Natural killer cell (primary cell): ENCODE measurements around the gene CSNK1A1. TPM values are rescaled to one million over a fixed set of nuclear protein-coding genes. Genes with fewer than 3 reads are reported as not detected.

Source experiments
- ATAC-seq, 3 donors: fragments of 150-1000 bp in 2 of 3; fragments of 200-7000 bp in 1 of 3; cut with Tn5 transposase; 1 replicate in 1 of 3; 2 replicates in 2 of 3; pipeline ENCODE4 v1.10.0; 2021; ENCODE audit warnings: mild to moderate bottlenecking in 2 of 3, moderate library complexity in 2 of 3
- DNase-seq, 2 donors: peaks; one replicate each; pipeline versions ENCODE4 v3.0.0 to v3.0.0-alpha.2; 2013 to 2021; ENCODE audit warnings: mixed read lengths in 1 of 2
- H3K27ac ChIP-seq: one replicate; pipeline ENCODE4 v1.5.1; 2013; ENCODE audit warnings: mild to moderate bottlenecking, low read length
- H3K27me3 ChIP-seq: one replicate; pipeline ENCODE4 v1.6.1; 2013; ENCODE audit warnings: low read length; ENCODE audit not compliant: control insufficient read depth, insufficient read depth
- H3K36me3 ChIP-seq: one replicate; pipeline ENCODE4 v1.6.1; 2013; ENCODE audit warnings: low read length; ENCODE audit not compliant: control insufficient read depth, insufficient read depth
- H3K4me1 ChIP-seq: one replicate; pipeline ENCODE4 v1.6.1; 2013; ENCODE audit warnings: low read length; ENCODE audit not compliant: control insufficient read depth, insufficient read depth
- H3K4me3 ChIP-seq: one replicate; pipeline ENCODE4 v1.5.1; 2013; ENCODE audit warnings: low read length
- H3K9me3 ChIP-seq: one replicate; pipeline ENCODE4 v1.6.1; 2013; ENCODE audit warnings: low read length; ENCODE audit not compliant: control insufficient read depth, insufficient read depth
- H3K27ac Mint-ChIP-seq, 2 donors: one replicate each; pipeline ENCODE4 v1.8.0; 2022; ENCODE audit warnings: mild to moderate bottlenecking in 2 of 2, mixed read lengths in 2 of 2, moderate library complexity in 1 of 2
- H3K27me3 Mint-ChIP-seq, 2 donors: one replicate each; pipeline ENCODE4 v1.8.0; 2022; ENCODE audit warnings: low read depth in 2 of 2, mixed read lengths in 2 of 2
- H3K36me3 Mint-ChIP-seq: one replicate; pipeline ENCODE4 v1.8.0; 2022; ENCODE audit warnings: mixed read lengths
- H3K4me1 Mint-ChIP-seq, 2 donors: one replicate each; pipeline ENCODE4 v1.8.0; 2022; ENCODE audit warnings: mixed read lengths in 2 of 2
- H3K4me3 Mint-ChIP-seq: one replicate; pipeline ENCODE4 v1.8.0; 2022; ENCODE audit warnings: mild to moderate bottlenecking, moderate library complexity, mixed read lengths
- H3K9me3 Mint-ChIP-seq, 2 donors: one replicate each; pipeline ENCODE4 v1.8.0; 2022; ENCODE audit warnings: mixed read lengths in 2 of 2
- CTCF ChIP-seq: fragments of 200-600 bp; IDR thresholded peaks from one replicate; pipeline ENCODE4 v1.8.0; 2022; ENCODE audit warnings: antibody characterized with exemption
- WGBS: methylation state at CpG from one replicate; pipeline ENCODE4 v1.1.7; 2013; ENCODE audit warnings: missing lambda C conversion rate; ENCODE audit not compliant: insufficient coverage; 5-methylcytosine and 5-hydroxymethylcytosine counted together
- intact Hi-C: fragments of 100-400 bp; cut with micrococcal nuclease; formaldehyde crosslinking; loops from one replicate; pipeline ENCODE4 v1.14.2; 2022
- total RNA-seq, 4 donors: library from RNA; stranded (reverse); fragments of 120-200 nt in 1 of 4; gene quantifications; one replicate each; pipeline versions ENCODE4 v1.2.3 to v1.2.4, GENCODE V29; 2013 to 2022

The CSNK1A1 gene
- total RNA-seq, 3 donors from 2014 or later (not counting 1 experiment from before 2014, with no cell fraction given): 183 to 209 (median 206) TPM

- no peaks in the 10 kb centered on the region for H3K9me3 ChIP-seq
- Mint-ChIP-seq H3K9me3 (no peaks in the 10 kb centered on the region), H3K27me3 (peaks cover 5 to 13% of the 10 kb centered on the region in 2 donors), H3K4me1 (no peaks in the 10 kb centered on the region), H3K27ac (no peak overlapping the region), H3K36me3 (no peaks in the 10 kb centered on the region), H3K4me3 (no peak overlapping the region)
- H3K4me3 ChIP-seq: no peak overlapping the region
- 50% methylated on average over 1 of the region's 1 CpG for WGBS
- peaks cover 4% of the 10 kb centered on the region for H3K27me3 ChIP-seq
- ATAC-seq (no peak), DNase-seq (no peak)
- no peaks in the 10 kb centered on the region for H3K4me1 ChIP-seq
- intact Hi-C loops: no loop called here
- no peak overlapping the region for H3K27ac ChIP-seq
- H3K36me3 ChIP-seq: no peaks in the 10 kb centered on the region
- TF ChIP-seq CTCF: no peak
Observed at GRCh38 chr5:149586708-149587318, 35.6 kb upstream of the CSNK1A1 start.

GRCh38 chr5:149585910-149586309 lies 34.7 kb upstream of the CSNK1A1 start:
- no peaks in the 10 kb centered on the region for H3K36me3 Mint-ChIP-seq
- peaks cover 7% of the 10 kb centered on the region for H3K4me1 ChIP-seq

GRCh38 chr5:149584121-149584520 lies 32.9 kb upstream of the CSNK1A1 start:
- WGBS: no CpG with 5 or more reads among the region's 2 CpGs
- Mint-ChIP-seq H3K9me3 (no peaks in the 10 kb centered on the region), H3K27me3 (peaks cover 24 to 27% of the 10 kb centered on the region in 2 donors), H3K36me3 (no peaks in the 10 kb centered on the region), H3K27ac (no peak overlapping the region), H3K4me1 (peaks cover 0 to 5% of the 10 kb centered on the region in 2 donors), H3K4me3 (no peak overlapping the region)
- H3K4me3 ChIP-seq: no peak overlapping the region
- no peak for TF ChIP-seq CTCF
- no peak overlapping the region for H3K27ac ChIP-seq
- intact Hi-C loops: no loop called here
- H3K36me3 ChIP-seq: no peaks in the 10 kb centered on the region
- peaks cover 9% of the 10 kb centered on the region for H3K4me1 ChIP-seq
- peaks cover 7% of the 10 kb centered on the region for H3K27me3 ChIP-seq
- DNase-seq (no peak), ATAC-seq (no peak)
- H3K9me3 ChIP-seq: no peaks in the 10 kb centered on the region

More at GRCh38 chr5:149585910-149586309, 34.7 kb upstream of the CSNK1A1 start:
- Mint-ChIP-seq H3K27me3 (peaks cover 11 to 17% of the 10 kb centered on the region in 2 donors), H3K27ac (no peak overlapping the region), H3K4me1 (peaks cover 0 to 3% of the 10 kb centered on the region in 2 donors), H3K9me3 (no peaks in the 10 kb centered on the region), H3K4me3 (no peak overlapping the region)
- H3K27ac ChIP-seq: no peak overlapping the region
- intact Hi-C loops: no loop called here
- no peaks in the 10 kb centered on the region for H3K9me3 ChIP-seq
- DNase-seq (no peak), ATAC-seq (no peak)
- no peak for TF ChIP-seq CTCF
- peaks cover 7% of the 10 kb centered on the region for H3K27me3 ChIP-seq
- no peak overlapping the region for H3K4me3 ChIP-seq
- H3K36me3 ChIP-seq: no peaks in the 10 kb centered on the region

GRCh38 chr5:149583394-149583793 lies 32.2 kb upstream of the CSNK1A1 start:
- no peak for TF ChIP-seq CTCF
- DNase-seq: no peak
- H3K4me3 Mint-ChIP-seq: no peak overlapping the region

More at GRCh38 chr5:149583394-149583793, 32.2 kb upstream of the CSNK1A1 start:
- Histone ChIP-seq H3K9me3 (no peaks in the 10 kb centered on the region), H3K4me1 (peaks cover 9% of the 10 kb centered on the region), H3K36me3 (no peaks in the 10 kb centered on the region), H3K4me3 (no peak overlapping the region), H3K27ac (no peak overlapping the region), H3K27me3 (peaks cover 7% of the 10 kb centered on the region)
- H3K27me3 Mint-ChIP-seq: peaks cover 26 to 27% of the 10 kb centered on the region in 2 donors
- intact Hi-C loops: no loop called here
- no peak overlapping the region for H3K27ac Mint-ChIP-seq
- peaks cover 0 to 5% of the 10 kb centered on the region in 2 donors for H3K4me1 Mint-ChIP-seq
- no peaks in the 10 kb centered on the region for H3K9me3 Mint-ChIP-seq
- WGBS: 100% methylated on average over 1 of the region's 1 CpG
- no peaks in the 10 kb centered on the region for H3K36me3 Mint-ChIP-seq
- no peak for ATAC-seq
